Kidney tubule cell (primary cell): ENCODE data around the gene BSCL2.
"Not testable (repeated sequence)": the region's sequence is repeated elsewhere in the genome, so short reads cannot be mapped to it uniquely, and the experiment has no call there.

Source experiments
- DNase-seq: peaks from one replicate; pipeline ENCODE4 v3.0.0-alpha.2; 2018; ENCODE audit warnings: low spot score

Gene BSCL2

GRCh38 chr11:62656796-62657429 is 50.3 kb downstream of the BSCL2 start:
- DNase-seq: no peak

GRCh38 chr11:62654297-62654696 is 52.9 kb downstream of the BSCL2 start:
- DNase-seq: no peak

DNA sequence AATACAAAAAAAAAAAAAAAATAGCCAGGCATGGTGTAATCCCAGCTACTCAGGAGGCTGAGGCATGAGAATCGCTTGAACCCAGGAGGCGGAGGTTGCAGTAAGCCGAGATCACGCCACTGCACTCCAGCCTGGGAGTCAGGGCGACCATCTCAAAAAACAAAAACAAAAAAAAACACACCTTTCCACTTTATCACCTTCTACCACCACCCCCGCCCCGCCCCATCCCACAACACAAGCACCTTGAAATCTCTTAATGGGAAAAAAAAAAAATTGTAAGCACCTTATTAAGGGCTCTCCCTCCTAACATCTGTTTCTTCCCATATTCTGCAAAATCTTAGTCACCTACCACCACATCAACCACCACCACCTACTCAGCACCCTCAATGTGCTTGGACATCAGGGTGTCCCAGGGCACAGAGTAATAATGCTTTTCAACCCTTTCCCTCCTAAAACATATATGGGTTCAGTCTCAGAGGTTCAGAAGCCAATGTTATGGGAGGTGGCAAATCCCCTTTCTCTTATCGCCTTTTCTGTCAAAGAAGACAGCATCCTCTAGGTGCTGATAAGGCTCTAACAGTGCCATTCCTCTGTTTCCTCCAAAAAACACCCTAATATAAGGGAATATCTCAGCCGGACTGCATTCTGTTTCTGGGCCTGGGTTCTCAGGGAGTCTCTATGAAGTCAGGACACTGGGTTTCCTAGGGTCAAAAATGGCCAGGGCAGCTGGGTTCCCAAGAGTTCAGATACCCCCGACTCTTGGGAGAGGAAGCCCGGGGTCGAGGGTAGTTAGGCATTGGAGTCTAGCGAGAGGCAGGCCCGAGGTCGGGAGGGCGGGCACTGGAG is 54.8 kb downstream of the BSCL2 start:
- no peak for DNase-seq

GRCh38 chr11:62650283-62650682 is 56.9 kb downstream of the BSCL2 start:
- DNase-seq: not testable (repeated sequence)

DNA sequence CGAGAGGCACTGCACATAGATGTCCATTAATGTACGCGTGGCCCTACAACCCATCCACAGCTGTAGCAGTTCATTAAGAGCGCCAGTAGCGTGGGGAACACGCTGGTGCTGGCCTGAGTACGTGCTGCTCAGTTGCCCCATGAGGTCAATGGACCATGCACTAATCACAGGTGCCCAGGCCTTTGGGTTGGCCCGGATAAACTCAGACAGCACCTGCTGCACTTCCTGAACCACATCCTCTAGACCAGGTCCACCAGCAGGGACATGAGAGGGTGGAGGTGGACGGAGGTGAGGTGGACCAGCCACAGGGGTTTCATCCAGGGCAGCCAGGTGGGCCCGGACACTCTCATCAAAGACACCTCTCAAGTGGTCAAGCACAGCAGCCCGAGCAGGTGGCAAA is 57.7 kb downstream of the BSCL2 start:
- DNase-seq: no peak

GRCh38 chr11:62648967-62649364 is 58.3 kb downstream of the BSCL2 start:
- no peak for DNase-seq

GRCh38 chr11:62648185-62648966 is 58.8 kb downstream of the BSCL2 start:
- no peak for DNase-seq

GRCh38 chr11:62647609-62648005 is 59.6 kb downstream of the BSCL2 start:
- no peak for DNase-seq

GRCh38 chr11:62646825-62647608 is 60.2 kb downstream of the BSCL2 start:
- no peak for DNase-seq

- DNase-seq: peak; percentile 97
These were observed 61.0 kb downstream of the BSCL2 start, which contains the start of gene GANAB for GRCh38 chr11:62645946-62646824. TSS of gene GANAB (minus strand) at chr11:62646613. CDS start at chr11:62646599, 14 bp downstream.

DNA sequence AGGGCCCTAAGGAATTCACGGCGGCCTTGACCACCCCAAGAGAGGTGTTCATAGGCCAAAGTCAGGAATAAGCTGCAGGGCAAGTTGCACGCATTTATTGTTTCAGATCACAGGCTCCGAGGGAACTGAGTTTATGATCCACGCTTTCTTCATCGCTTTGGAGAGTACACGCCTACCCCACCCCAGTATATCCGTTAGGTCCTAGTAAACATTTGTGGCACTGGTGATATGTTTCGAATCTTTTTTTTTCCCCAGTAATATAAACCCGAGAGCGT is 61.6 kb downstream of the BSCL2 start:
- DNase-seq: peak; percentile 7

DNA sequence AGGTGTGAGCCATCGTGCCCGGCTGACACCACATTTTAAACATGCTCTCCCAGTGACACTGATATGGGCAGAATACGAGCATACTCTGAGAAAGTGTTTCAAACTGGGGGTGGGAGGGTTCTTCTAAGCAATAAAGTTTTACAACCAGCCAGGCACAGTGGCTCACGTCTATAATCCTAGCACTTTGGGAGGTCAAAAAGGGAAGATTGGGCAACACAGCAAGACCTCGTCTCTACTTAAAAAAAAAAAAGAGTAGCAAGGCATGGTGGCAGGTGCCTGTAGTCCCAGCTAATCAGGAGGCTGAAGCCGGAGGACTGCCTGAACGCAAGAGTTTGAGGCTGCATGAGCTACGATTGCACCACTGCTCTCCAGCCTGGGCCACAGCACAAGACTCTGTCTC is 63.0 kb downstream of the BSCL2 start:
- DNase-seq: no peak
